HEK293T (cell line): ENCODE data around the gene ABCG4.

Source experiments
- ARNT ChIP-seq: fragments of 450-650 bp; IDR thresholded peaks from 2 replicates; pipeline ENCODE4 v1.6.1; 2017; ENCODE audit warnings: mild to moderate bottlenecking
- BHLHE40 ChIP-seq: fragments of 450-650 bp; IDR thresholded peaks from 2 replicates; pipeline ENCODE4 v1.6.1; 2016; ENCODE audit warnings: mild to moderate bottlenecking, moderate library complexity, borderline replicate concordance
- ELF4 ChIP-seq: fragments of 450-650 bp; IDR thresholded peaks from 2 replicates; pipeline ENCODE4 v1.6.1; 2017; ENCODE audit warnings: antibody characterized with exemption
- FOXA1 ChIP-seq: fragments of 450-650 bp; IDR thresholded peaks from 2 replicates; pipeline ENCODE4 v1.6.1; 2016; ENCODE audit warnings: mild to moderate bottlenecking
- FOXK2 ChIP-seq: fragments of 450-650 bp; IDR thresholded peaks from 2 replicates; pipeline ENCODE4 v1.6.1; 2016; ENCODE audit warnings: mild to moderate bottlenecking
- FOXM1 ChIP-seq: fragments of 450-650 bp; IDR thresholded peaks from 2 replicates; pipeline ENCODE4 v1.6.1; 2017; ENCODE audit warnings: mild to moderate bottlenecking, borderline replicate concordance
- NFRKB ChIP-seq: fragments of 450-650 bp; IDR thresholded peaks from 2 replicates; pipeline ENCODE4 v1.6.1; 2016; ENCODE audit warnings: mild to moderate bottlenecking, moderate library complexity
- SP1 ChIP-seq: fragments of 450-650 bp; IDR thresholded peaks from 2 replicates; pipeline ENCODE4 v1.6.1; 2017
- SUZ12 ChIP-seq: fragments of 450-650 bp; IDR thresholded peaks from 2 replicates; pipeline ENCODE4 v1.6.1; 2016; ENCODE audit warnings: mild to moderate bottlenecking

DNA sequence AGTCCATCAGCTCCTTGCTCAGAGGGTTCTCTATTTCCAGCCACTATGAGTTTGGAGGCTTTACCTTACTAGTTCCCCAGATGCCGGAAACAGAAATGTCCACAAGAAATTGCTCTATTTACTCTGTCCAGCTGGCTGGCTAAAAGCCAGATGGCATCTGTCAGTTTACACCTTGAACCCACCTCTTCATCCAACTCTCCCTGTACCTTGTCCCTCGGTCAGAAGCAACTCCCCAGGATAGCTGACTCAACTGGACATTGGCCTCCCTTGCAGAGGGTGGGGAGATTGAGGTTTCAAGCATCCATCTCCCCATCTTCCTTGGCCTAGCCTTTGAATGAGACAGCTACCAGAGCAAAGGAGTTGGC lies 40.0 kb upstream of the ABCG4 start:
- TF ChIP-seq ARNT (no peak), SUZ12 (no peak), NFRKB (no peak), FOXM1 (no peak), FOXK2 (no peak), FOXA1 (no peak), SP1 (no peak), ELF4 (no peak), BHLHE40 (no peak)
